Measurements from ENCODE around the gene NEK3.
"Not testable (repeated sequence)": the region's sequence is repeated elsewhere in the genome, so short reads cannot be mapped to it uniquely, and the experiment has no call there.

Gene NEK3

DNA sequence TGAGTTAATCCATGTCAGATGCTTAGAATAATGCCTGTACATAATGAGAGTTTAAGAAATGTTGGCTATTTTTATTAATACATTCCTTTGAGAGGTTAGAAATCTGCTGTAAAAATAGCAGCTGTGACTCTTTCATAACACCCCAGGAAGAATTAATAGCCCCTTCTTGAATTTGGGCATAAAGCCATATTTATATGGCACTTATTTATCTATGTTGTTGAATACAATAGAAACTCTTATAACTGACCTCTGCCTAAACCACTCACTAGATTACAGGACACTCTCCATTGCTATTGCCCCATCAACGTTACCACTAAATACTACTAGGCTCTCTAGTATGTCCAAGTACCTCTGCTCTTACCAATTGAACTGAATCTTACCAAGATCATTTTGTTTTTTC is 46.8 kb downstream of the NEK3 start:
- DNase-seq: no peak

DNA sequence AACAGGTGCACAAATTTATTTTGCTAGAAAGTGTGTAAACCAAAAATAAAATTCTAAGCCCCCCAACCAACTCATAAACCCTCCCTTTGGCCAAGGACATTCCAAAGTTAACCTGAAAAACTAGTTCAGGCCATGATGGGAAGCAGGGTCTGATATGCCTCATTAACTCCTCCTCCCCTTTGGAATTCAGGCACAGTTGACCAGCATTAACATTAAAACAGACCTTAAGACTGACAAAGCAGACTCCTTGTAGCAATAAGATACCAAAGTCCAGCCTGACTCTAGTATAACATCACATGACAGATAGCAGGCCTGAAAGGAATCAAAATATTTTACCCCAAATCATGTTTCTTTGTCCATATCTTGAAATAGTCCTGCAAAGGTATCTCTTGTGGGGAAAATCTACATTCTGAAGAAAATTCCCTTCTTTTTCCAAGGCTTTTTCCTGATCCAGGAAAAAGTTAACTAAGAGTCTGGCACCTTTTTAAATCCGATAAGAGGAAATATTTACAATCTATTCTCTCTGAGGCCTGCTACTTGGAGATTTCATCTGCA is 50.2 kb downstream of the NEK3 start:
- no peak for DNase-seq

DNA sequence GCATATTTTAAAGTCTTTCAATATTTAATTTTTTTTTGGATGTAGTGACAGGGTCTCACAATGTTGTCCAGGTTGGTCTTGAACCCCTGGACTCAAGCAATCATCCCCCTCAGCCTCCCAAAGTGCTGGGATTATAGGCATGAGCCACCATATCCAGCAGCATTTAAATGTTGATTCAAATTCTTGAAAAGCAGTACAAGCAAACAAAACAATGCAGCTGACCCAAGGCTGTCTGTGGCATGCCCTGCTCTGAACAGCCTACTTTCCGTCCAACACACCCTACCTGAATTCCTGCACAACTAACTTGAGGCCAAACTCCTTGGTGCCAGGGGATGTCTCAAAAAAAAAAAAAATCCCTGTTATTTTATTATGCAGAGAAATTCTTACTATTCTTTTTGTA is 53.6 kb downstream of the NEK3 start:
- DNase-seq: no peak

DNA sequence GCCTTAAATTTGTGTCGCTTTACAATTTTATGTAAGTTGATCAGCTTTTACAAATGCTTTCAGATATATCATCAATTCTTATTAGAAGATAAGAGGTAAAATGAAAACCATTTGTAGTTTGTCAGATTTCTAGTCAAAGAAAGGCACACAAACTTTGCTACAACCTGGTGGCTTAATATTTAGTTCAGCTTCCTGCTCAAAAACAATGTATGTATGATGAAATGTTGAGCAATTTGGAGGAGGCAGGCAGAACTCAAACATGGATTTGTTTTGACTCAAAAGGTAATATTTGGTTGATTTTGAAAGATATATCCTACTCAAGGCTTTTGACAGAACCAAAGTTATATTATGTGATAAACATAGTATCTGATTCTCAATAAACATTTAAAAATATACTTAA is 54.8 kb downstream of the NEK3 start:
- DNase-seq: peak; percentile 28

DNA sequence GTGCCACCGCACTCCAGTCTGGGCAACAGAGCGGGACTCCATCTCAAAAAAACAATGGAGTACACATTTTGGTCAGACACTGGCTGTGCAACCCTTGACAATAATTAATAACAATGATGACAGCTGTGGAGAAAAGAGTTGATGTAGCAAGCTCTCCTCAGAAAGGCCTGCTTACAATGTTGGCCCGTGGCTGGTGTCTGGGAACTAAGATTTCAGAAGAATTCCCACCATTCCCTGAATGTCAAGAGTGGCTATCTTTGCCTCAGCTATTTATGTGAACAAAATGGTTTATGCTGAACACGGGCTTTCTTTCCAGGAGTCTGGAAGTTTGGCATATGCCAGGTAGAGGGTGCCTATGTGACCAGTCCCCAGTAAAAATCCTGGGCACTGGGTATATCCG is 56.0 kb downstream of the NEK3 start:
- no peak for DNase-seq

DNA sequence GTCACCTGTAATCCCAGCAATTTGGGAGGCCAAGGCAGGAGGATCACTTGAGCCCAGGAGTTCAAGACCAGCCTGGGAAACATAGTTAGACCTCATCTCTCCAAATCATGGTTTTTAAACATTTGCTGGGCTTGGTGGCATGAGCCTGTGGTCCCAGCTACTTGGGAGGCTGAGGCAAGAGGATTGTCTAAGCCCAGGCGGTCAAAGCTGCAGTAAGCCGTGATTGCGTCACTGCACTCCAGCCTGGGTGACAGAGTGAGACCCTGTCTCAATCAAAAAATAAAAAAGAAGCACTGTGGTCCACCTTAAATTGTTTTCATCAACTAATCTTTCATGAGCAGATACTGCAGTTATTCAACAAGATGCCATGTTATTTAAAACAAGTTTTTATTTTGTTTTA is 57.0 kb downstream of the NEK3 start:
- not testable (repeated sequence) for DNase-seq

DNA sequence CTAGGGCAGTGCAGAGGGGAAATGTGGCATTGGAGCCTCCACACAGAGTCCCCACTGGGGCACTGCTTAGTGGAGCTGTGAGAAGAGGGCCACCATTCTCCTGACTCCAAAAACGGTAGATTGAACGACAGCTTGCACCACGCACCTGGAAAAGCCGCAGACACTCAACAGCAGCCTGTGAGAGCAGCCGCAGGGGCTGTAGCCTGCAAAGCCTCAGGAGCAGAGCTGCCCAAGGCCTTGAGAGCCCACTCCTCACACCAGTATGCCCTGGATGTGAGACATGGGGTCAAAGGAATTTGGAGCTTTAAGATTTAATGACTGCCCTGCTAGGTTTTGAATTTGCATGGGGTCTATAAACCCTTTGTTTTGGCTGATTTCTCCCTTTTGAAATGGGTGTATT is 62.2 kb downstream of the NEK3 start:
- no peak for DNase-seq

DNA sequence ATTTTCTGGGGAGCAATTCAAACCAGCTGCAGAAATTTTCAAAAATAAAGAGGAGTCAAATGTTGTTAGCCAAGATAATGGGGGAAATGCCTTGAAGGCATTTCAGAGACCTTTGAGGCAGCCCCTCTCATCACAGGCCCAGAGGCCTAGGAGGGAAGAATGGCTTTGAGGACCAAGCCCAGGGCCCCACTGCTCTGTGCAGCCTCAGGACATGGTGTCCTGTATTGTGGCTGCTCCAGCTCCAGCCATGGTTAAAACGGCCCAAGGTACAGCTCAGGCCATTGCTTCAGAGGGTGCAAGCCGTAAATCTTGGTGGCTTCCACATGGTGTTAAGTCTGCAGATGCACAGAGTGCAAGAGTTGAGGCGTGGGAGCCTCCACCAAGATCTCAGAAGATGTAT is 62.6 kb downstream of the NEK3 start:
- no peak for DNase-seq

DNA sequence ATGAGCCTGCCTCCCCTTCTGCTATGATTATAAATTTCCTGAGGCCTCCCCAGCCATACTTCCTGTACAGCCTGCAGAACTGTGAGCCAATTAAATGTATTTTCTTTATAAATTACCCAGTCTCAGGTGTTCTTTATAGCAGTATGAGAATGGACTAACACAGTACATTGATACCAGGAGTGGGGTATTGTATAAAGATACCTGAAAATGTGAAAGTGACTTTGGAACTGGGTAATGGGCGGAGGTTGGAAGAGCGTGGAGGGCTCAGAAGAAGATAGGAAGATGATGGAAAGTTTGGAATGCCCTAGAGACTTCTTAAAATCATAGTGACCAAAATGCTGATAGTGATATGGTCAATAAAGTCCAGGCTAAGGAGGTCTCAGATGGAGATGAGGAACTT is 63.3 kb downstream of the NEK3 start:
- DNase-seq: no peak

DNA sequence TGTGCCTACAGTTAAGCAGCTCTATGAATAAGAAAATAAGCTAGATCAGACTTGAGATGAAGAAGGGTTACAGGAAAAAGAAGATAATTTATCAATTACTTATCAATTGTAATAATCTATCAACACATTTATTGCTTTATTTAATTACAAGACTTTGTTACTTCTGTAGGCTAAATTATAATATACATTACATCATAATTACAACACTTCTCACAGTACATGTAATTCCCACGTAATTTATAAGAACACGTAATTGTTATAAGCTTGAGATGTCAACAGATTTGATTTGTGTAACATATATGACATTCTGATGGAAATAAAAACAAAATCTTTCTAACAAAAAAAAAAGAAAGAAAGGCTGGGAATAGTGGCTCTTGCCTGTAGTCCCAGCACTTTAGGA is 67.3 kb downstream of the NEK3 start:
- no peak for DNase-seq

DNA sequence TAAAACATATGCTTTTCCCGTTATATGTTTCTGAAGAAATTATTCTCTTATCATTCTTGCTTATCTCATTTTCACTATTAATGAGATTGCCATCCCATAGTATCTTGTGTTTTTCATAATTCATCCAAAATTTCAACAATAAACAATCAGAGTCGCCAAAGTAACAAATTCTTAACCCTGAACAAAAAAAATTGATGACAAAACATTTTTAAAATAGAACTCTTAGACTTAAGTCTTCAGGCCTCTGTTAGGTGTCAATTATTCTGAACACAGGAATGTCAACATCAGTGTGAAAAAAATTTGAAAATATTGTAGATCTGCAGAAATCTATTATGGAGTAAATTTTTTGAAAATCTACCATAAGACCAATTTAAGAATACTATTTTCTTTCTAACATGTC is 67.9 kb downstream of the NEK3 start:
- DNase-seq: no peak

DNA sequence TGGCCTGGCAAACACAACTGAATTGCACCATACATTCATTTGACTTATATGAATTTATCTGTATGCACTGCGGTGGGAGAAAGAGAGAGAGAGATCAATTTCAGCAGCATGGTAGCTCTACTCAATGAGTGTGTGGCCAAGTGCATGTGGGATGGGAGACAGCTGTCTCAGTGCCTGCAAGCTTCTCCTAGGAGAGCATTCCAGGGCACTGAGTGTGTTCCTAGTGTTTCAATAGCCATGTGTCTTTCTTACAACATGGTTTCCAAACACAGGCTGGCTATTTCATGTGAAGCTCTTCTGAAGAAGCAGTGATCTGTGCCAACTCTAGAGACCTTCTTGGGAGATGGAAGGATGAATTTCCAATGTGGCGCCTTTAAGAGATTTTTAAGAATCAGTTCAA is 74.0 kb downstream of the NEK3 start:
- no peak for DNase-seq

DNA sequence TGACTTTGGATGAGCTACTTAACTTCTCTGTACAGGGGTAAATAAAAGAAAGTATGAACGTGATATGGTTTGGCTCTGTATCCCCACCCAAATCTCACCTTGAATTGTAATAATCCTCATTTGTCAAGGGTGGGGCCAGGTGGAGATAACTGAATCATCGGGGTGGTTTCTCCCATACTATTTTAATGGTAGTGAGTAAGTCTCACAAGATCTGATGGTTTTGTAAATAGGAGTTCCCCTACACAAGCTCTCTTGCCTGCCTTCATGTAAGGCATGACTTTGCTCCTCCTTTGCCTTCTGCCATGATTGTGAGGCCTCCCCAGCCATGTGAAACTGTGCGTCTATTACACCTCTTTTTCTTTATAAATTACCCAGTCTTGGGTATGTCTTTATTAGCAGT is 74.4 kb downstream of the NEK3 start:
- not testable (repeated sequence) for DNase-seq
